WERI-Rb-1 (cell line): ENCODE measurements around the gene SAP30L.

Source experiments
- DNase-seq: peaks from one replicate; pipeline ENCODE4 v3.0.0-alpha.2; 2020
- H3K27ac ChIP-seq: fragments of 250-450 bp; sonication (Bioruptor Pico); 2 replicates; pipeline ENCODE4 v1.5.1; 2020; ENCODE audit warnings: mild to moderate bottlenecking, moderate library complexity
- H3K27me3 ChIP-seq: fragments of 250-450 bp; sonication (Bioruptor Pico); 2 replicates; pipeline ENCODE4 v1.5.1; 2021; ENCODE audit warnings: mild to moderate bottlenecking, low read depth, moderate library complexity; ENCODE audit not compliant: insufficient read depth, severe bottlenecking
- H3K36me3 ChIP-seq: fragments of 250-450 bp; sonication (Bioruptor Pico); 2 replicates; pipeline ENCODE4 v1.5.1; 2020; ENCODE audit warnings: mild to moderate bottlenecking, moderate library complexity
- H3K4me3 ChIP-seq: 2 replicates; pipeline ENCODE4 v1.5.1; 2011; ENCODE audit warnings: low read depth, mild to moderate bottlenecking, control low read depth, low read length
- H3K9me3 ChIP-seq: fragments of 250-450 bp; sonication (Bioruptor Pico); 2 replicates; pipeline ENCODE4 v1.5.1; 2021; ENCODE audit warnings: mild to moderate bottlenecking, moderate library complexity; ENCODE audit not compliant: severe bottlenecking
- CTCF ChIP-seq: IDR thresholded peaks from 2 replicates; pipeline ENCODE4 v1.5.1; 2011; ENCODE audit warnings: low read depth, mild to moderate bottlenecking, control low read depth, inconsistent platforms, low read length

SAP30L gene

DNA sequence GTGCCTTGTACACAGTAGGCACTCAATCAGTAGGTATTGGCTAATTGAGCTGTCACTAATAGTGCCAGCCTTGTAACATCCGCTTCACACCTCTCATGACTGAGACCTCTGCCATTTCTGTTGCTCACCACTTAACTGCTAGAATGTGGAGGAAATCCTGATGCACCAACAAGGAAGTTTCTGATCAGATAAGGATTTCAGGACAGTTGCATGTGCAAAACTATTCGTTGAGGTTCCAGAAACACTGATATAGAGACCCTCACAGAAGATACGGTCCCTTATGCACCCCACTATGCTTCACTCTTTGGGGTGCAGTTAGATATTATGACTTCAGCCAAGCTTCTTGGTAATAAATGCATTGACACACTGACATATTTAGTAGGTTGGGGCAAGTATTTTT is 10.7 kb downstream of the SAP30L start:
- H3K9me3 ChIP-seq, result no peaks in the 10 kb centered on the region
- H3K27me3 ChIP-seq, result no peaks in the 10 kb centered on the region
- peaks cover 25% of the 10 kb centered on the region for H3K36me3 ChIP-seq
- TF ChIP-seq CTCF, result no peak
- no peak overlapping the region for H3K4me3 ChIP-seq
- DNase-seq, result no peak
- no peak overlapping the region for H3K27ac ChIP-seq

DNA sequence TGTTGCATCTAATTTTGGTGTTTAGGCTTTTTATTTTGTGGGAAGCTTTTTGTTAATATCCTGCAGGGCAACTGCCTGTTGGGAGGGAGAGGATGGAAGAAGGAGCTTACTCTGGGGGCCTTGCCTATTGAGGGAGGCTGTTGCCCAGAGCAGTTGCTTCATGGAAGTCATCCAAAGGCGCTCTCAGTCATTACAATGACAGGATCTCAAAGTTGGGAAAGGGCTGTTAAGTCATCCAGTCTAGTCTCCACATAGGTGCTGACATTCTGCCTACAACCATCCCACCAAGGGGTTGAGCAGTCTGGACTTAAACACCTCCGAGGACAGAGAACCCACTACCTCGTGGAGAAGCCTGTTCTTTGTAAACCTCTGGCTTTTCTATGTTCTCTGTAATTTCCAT is 13.2 kb downstream of the SAP30L start:
- DNase-seq, result no peak
- peaks cover 16% of the 10 kb centered on the region for H3K36me3 ChIP-seq
- no peak overlapping the region for H3K4me3 ChIP-seq
- no peak overlapping the region for H3K27ac ChIP-seq
- TF ChIP-seq CTCF, result no peak
- H3K9me3 ChIP-seq, result no peaks in the 10 kb centered on the region
- no peaks in the 10 kb centered on the region for H3K27me3 ChIP-seq

DNA sequence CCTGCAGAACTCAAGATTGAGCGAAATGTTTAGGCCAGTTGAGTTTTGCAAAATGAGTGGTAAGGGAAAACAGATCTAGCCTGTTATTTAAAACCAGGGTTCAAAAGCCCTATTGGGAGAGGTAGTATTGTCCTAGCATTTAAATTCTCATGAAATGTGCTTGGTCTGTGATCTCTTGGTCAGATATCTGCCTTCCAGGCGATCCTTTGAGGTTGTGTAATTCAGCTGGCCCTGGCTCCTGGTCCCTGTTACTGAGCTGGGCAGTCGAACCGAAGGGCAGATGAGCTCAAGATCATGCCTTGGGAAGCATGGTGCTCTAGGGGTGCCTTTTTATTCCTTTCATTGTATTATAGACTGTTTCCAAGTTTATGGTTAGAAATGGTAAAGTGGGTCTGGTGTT is 14.4 kb downstream of the SAP30L start:
- no peak for DNase-seq

GRCh38 chr5:154461531-154461930 is 15.7 kb downstream of the SAP30L start:
- no peak overlapping the region for H3K4me3 ChIP-seq
- H3K27me3 ChIP-seq, result no peaks in the 10 kb centered on the region
- H3K27ac ChIP-seq, result no peak overlapping the region
- 0 out of 2 replicates have a peak, but pooled peaks have one; percentile 22 for TF ChIP-seq CTCF
- no peaks in the 10 kb centered on the region for H3K9me3 ChIP-seq
- H3K36me3 ChIP-seq, result peaks cover 3% of the 10 kb centered on the region
- DNase-seq, result no peak

More for the DNA sequence above, 14.4 kb downstream of the SAP30L start:
- peaks cover 10% of the 10 kb centered on the region for H3K36me3 ChIP-seq
- TF ChIP-seq CTCF, result no peak
- no peak overlapping the region for H3K4me3 ChIP-seq
- no peaks in the 10 kb centered on the region for H3K27me3 ChIP-seq
- no peaks in the 10 kb centered on the region for H3K9me3 ChIP-seq
- H3K27ac ChIP-seq, result no peak overlapping the region

- no peaks in the 10 kb centered on the region for H3K9me3 ChIP-seq
- H3K36me3 ChIP-seq, result no peaks in the 10 kb centered on the region
- TF ChIP-seq CTCF, result no peak
- no peak overlapping the region for H3K4me3 ChIP-seq
- no peaks in the 10 kb centered on the region for H3K27me3 ChIP-seq
- no peak for DNase-seq
- H3K27ac ChIP-seq, result no peak overlapping the region
These were observed 18.6 kb downstream of the SAP30L start for GRCh38 chr5:154464438-154464837.

- Histone ChIP-seq H3K27ac (no peak overlapping the region), H3K9me3 (no peaks in the 10 kb centered on the region), H3K36me3 (no peaks in the 10 kb centered on the region), H3K27me3 (no peaks in the 10 kb centered on the region), H3K4me3 (no peak overlapping the region)
- DNase-seq, result no peak
- TF ChIP-seq CTCF, result no peak
These were observed 19.4 kb downstream of the SAP30L start for GRCh38 chr5:154465169-154465568.
